Measurements from ENCODE around the gene HRC.

GRCh38 chr19:49173198-49173597, 18.0 kb upstream of the HRC start:
- TF ChIP-seq EZH2phosphoT487 (IDR thresholded peaks at IDR 0.05; ENCODE audit: low read depth) = no peak
- TF ChIP-seq CTCF (IDR thresholded peaks at IDR 0.05; ENCODE audit: low read depth, low read length) = no peak

Data from OCI-LY3 (cell line).